Measurements from ENCODE around the gene ATN1.
A peak's percentile ranks its signal among the peaks of the same experiment; 100 is the strongest.

GRCh38 chr12:6914246-6914946, 13.4 kb upstream of the ATN1 start, which contains the start of gene ENO2:
- TF ChIP-seq ZNF19 (tag by site-specific recombination; IDR thresholded peaks at IDR 0.05; ENCODE audit: low read depth) (no peak), REST (tag by site-specific recombination; IDR thresholded peaks at IDR 0.05) (no peak), ZNF416 (tag by site-specific recombination; IDR thresholded peaks at IDR 0.05) (no peak), ZNF133 (tag by site-specific recombination; IDR thresholded peaks at IDR 0.05) (no peak), ZNF335 (tag by site-specific recombination; conservative IDR thresholded peaks at IDR 0.05) (peak; percentile 79), PBX3 (CRISPR knock-in tag; IDR thresholded peaks at IDR 0.05) (no peak), ZNF423 (tag by site-specific recombination; IDR thresholded peaks at IDR 0.05) (0 out of 2 replicates have a peak, but pooled peaks have one; percentile 29), ZNF585B (tag by site-specific recombination; IDR thresholded peaks at IDR 0.05) (no peak)
